Pons (tissue), 1 donor: ENCODE results near the gene S100A11.
"Not testable (repeated sequence)": the region's sequence is repeated elsewhere in the genome, so short reads cannot be mapped to it uniquely, and the experiment has no call there.

ENCODE experiments used
- DNase-seq: peaks from one replicate; pipeline ENCODE4 v3.0.0-alpha.2; 2016; ENCODE audit warnings: low spot score

The S100A11 gene

GRCh38 chr1:152036267-152037216 lies at the start of gene S100A11:
Gene S100A11, minus strand, starts transcription at chr1:152037004. Its CDS starts 89 bp downstream, at chr1:152036915.
- no peak for DNase-seq

GRCh38 chr1:152084853-152085252 lies 48.0 kb upstream of the S100A11 start:
- no peak for DNase-seq

- DNase-seq: not testable (repeated sequence)
Measured at GRCh38 chr1:152081026-152081425, 44.2 kb upstream of the S100A11 start.

DNA sequence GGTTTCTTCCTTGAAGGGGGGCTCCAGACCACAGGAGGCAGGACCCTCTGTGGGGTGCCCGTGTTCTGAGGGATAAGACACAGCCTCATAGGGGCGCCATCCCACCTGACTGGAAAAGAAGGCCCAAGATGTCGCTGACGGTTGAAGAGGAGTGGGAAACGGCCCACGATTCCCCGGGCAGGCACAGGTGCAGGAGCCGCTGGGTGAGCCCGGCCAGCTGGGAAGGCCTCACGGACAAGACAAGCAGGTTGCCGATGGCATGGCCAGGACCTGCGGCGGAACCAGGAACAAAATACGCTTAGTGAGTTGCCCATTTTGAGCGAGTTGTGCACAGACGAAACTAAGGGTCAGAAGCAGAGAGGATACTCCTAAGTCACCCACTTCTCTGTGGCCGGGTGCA lies 43.7 kb upstream of the S100A11 start:
- DNase-seq: not testable (repeated sequence)

GRCh38 chr1:152078831-152079441 lies 42.1 kb upstream of the S100A11 start:
- no peak for DNase-seq

- no peak for DNase-seq
Measured at GRCh38 chr1:152072311-152072710, 35.5 kb upstream of the S100A11 start.

- no peak for DNase-seq
Measured at GRCh38 chr1:152071123-152071522, 34.3 kb upstream of the S100A11 start.

- DNase-seq: no peak
Measured at GRCh38 chr1:152067929-152068328, 31.1 kb upstream of the S100A11 start.

DNA sequence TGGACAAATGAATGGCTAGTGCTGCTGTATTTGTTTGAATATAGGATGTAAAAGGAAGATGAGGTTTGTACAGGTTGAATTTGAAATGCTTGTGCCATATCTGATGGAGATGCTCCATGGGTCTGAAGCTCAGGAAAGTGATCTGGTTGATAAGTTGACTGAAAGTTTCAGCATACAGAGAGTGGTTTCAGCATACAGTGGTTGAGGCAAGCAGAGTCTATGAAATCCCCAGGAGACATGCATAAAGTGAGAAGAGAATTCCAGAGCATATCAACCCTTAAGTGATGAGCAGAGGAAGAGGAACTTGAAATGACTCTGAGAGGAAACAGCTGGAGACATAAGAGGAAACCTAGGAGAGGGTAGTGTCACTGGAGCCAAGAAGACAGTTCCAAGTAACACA lies 30.3 kb upstream of the S100A11 start:
- DNase-seq: no peak

GRCh38 chr1:152061952-152062351 lies 25.1 kb upstream of the S100A11 start:
- DNase-seq: no peak

DNA sequence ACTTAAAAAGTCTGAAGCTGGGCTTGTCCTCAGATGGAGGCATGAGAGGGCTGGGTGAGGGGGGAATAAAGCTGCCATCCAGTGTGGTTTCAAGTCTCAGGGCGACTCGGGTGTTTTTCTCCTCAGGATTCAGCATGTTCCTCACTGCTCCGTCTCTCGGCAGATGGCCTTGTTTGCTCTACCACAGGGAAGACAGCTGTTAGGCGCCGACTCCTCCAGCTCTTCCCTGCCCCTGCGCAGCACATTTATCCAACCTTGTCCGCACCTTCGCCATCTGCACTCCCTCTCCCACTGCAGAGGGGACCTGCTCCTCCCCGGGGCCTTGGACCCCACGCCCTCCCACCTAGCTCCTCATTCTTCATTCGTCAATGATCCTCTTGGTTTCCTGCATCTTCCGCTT lies 16.6 kb upstream of the S100A11 start:
- DNase-seq: no peak

GRCh38 chr1:152052606-152053005 lies 15.8 kb upstream of the S100A11 start:
- DNase-seq: peak; percentile 82

DNA sequence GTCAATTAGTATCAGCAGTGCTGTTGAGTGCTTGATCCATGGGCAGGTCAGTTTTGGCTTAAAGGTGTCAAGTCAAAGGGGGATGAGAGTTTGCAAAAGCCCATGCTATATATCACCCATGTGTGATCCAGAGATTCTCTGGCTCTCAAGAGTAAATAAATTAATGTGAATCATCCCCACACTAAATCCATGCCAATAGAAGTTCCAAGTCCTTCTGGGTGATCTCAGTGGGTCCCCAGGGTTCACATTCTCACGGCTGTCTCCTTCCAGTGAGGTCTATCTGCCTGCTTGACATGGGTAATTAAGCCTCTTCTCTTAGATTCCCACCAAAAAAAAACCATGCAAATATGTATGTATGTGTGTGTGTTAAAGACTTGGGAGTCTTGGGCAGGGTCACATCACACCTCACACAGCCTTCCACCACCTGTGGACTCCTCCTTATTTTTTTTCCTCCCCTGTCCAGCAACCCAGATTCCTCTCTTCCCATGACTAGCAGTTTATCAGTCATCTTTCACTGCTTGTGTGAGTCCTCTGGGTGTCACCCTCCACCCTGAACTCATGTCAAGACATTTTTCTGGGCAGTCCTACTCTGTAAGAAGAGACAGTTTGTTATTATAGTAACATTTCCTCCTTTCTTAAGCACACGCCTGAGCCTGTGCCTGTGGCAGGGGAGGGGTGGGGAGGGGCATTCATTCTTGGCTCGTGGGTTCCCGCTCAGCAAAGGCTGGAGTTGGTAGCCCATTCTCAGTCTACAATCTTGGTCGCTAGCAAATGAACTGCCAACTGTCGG lies 14.3 kb upstream of the S100A11 start:
- no peak for DNase-seq

GRCh38 chr1:152049291-152050083 lies 12.7 kb upstream of the S100A11 start:
- DNase-seq: no peak

- no peak for DNase-seq
Measured at GRCh38 chr1:152048416-152049009, 11.7 kb upstream of the S100A11 start.

DNA sequence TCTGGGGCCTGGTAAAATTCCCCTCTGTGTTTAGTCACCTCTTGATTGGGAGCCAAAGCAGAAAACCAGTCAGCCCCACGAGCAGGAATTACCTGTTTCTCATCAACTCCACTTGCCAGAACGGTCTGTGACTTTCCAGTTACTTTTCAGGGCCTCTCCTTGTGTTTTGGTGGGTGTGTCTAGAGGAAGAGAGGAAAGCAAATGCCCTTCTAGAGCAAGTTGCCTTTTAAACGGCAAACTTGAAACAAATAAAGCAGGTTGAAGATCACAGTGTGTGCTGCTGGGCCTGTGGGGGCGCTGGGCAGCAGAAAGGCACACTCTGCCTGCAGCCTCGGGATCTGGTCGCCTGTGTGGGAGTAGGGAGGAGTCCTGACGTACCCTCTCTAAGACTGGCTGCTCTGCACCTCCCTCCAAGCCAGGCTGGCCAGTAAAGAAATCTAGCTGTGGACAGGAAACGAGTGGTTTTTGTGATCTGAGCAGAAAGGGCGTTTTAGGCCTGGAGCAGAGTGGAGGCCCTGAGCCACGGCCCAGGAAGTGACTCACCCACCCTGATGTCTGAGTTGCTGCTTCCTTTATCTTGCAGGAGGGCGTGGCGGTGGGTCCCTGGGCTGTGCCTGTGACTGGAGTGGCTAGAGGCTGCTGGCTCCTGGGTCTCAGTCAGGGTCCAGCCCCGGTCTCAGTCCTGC lies 11.1 kb upstream of the S100A11 start:
- DNase-seq: peak; percentile 88

DNA sequence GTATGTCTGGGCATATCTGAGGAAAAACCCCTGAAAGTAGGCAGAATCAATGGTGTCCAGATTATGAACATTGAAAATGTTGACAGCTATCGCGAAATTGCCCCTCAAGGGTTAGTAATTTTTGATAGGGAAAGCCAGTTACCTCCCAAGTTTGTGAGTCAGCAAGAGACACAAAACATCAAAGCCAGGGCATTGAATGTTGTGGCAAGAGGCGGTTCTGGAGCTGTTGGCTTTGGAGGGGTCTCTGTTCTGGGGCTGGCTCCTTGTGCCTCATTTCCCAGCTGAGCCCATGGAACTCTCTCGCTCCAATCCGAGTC lies 10.6 kb upstream of the S100A11 start:
- DNase-seq: no peak

DNA sequence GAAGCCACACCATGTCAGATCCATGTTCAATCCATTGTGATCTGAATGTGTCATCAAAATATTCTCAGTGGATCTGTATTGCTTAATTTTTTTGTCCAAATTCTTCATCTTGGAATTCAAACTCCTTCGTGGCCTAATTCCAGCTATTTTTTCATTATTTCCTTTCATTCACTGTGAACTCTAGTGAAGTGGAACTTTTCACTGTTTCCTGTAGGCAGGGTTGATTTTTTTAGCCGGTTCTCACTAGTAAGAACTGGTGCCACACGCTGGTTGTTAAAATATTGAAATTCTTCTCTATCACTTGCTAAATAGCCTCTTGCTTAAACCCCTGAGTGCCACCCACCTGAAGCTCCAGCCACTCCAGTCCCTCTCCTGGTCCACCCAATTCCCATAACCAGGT lies 7.6 kb upstream of the S100A11 start:
- no peak for DNase-seq

DNA sequence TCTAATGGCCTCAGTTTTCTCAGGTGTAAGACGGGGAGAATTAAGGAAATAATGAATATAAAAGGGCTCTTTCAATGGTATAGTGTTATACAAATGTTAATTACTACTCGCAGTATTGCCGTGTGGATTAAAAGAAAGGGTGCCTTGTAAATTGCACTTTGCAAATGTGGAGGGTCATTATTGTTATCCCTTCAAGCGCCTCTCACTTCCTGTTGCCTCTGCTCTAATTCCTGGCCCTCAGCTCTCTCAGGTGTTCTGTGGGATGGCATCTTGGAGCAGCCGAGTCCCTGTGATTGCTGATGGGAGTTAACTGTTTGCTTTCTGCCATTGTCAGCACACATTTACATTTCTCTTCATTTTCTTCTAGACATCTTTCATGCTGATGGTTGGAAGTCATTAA lies 7.1 kb upstream of the S100A11 start:
- DNase-seq: no peak

DNA sequence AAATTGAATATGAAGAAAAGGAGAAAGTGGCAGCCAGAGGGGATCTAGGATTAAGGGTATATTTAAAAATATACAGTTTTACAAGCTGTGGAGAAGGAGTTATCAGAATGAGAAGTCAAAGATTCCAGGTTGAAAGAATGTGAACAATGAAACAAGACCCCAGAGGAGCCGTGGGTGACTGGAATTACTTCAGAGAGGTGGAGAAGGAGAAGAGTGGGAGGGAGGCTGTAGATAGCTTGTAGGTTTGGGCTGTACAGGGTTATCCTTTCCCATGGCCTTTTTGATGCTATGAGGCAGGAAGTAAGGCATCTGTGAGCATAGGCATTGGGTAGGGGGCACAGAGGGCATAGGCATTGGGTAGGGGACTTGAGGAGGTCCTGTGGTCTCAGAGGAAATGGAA lies 5.2 kb upstream of the S100A11 start:
- DNase-seq: no peak

DNA sequence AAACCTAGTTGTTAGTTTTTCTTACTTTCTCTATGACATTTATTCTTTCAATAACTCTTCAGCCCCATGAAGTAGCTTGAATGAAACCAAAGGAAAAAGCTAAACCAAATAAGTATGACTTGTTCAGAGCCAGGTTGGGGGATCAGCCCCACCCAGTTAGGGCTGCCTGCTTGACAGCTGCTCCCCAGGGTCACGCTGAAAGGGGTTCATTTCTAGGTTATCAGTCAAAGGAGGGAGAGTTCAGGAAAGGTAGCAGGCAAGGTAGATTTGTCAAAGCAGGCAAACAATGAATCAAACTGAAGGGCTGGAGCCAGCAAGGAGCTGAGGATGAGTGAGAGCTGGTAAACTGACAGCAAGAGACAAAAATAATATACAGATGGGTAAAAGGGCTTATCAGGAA lies 3.1 kb upstream of the S100A11 start:
- DNase-seq: no peak
